Fibroblast of skin of left biceps (primary cell): ENCODE measurements around the gene HSPA4L.

ENCODE experiments used
- DNase-seq, 2 experiments: peaks; one replicate each; pipeline ENCODE4 v3.0.0-alpha.2; 2013; ENCODE audit warnings: low read depth in 2 of 2

Gene HSPA4L

GRCh38 chr4:127782275-127783025, at the start of gene HSPA4L:
Gene HSPA4L, plus strand, starts transcription at chr4:127782322. Its CDS starts 229 bp downstream, at chr4:127782551.
- DNase-seq = no peak

- DNase-seq = peak; percentile 8 to 17
Observed at GRCh38 chr4:127732623-127733328, 49.3 kb upstream of the HSPA4L start.

DNA sequence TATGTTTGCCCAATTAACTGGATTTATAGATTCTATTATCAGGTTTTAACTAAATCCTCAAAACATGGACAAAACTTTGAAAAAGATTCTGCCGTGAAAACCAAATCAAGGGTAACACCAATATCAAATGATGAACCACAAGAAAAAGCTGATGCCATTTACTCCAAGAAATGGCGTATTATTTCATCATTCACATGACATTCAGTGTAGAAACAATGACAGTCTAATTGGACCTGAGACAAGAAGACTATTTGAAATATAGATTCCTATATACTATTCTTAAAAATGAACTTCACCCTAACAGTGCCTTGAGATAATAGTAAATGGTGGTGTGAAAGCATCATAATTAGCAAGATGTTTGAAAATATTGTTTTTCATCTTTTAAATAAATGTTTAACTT, 47.1 kb upstream of the HSPA4L start:
- no peak for DNase-seq

DNA sequence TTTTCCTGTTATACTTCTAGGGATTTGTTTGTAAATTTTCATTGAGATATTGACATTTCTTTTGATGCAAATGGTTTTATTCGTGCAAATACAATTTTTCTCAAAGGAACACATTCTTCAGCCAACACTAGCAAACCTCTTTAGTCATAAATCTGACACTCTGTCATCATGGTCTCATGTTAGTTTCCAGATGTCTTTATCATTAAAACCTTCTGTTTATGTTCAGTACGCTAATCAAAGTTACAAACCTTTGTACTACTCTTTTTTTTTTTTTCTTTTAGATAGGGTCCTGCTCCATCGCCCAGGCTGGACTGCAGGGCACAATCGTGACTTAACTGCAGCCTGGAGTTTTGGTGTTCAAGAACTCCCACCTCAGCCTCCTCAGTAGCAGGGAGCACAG, 44.8 kb upstream of the HSPA4L start:
- peak in 1 of 2 experiments; percentile 11 for DNase-seq

DNA sequence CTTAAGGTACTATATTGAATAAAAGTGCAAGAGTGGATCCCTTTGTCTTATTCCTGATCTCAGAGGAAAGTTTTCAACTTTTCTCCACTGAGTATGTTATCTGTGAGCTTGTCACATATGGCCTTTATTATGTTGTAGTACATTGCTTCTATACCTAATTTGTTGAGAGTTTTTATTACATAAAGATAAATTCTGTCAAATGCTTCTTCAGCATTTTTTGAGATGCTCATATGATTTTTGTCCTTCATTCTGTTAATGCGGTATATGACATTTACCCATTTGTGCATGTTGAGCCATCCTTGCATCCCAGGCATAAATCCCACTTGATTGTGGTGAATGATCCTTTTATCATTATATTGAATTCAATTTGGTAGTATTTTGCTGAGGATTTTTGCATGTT, 40.9 kb upstream of the HSPA4L start:
- DNase-seq = no peak

GRCh38 chr4:127747883-127748282, 34.2 kb upstream of the HSPA4L start:
- DNase-seq = no peak

DNA sequence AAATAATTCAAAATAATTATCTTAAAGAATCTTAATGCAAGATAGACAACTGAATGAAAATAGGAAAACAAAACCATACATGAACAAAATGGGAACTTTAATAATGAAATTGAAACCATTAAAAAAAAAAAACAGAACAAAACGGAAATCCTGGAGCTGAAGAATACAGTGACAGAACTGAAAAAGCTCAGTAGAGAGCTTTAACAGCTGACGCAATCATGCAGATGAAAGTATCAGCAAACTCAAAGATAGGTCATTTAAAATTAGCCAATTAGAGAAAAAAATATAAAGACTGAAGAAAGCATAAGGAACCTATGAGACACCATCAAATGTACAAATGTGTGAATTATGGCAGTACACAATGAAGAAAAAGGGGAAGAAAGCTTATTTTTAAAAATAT, 33.2 kb upstream of the HSPA4L start:
- no peak for DNase-seq

DNA sequence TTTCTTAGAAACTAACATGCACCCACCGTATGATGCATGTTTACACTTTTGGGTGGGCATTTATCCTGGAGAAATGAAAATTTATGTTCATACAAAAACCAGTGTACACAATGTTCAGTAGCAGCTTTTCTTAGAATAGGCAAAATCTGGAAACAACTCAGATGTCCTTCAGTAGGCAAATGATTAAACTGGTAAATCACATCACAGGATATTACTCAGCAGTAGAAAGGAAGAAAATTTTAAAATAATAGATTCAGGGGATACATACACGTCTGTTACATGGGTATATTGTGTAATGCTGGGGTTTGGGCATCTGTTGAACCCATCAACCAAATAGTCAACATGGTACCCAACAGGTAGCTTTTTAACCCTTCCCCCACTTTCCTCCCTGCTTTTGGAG, 25.2 kb upstream of the HSPA4L start:
- no peak for DNase-seq

- DNase-seq = no peak
Observed at GRCh38 chr4:127759228-127759820, 22.8 kb upstream of the HSPA4L start.

GRCh38 chr4:127759893-127760292, 22.2 kb upstream of the HSPA4L start:
- DNase-seq = no peak

DNA sequence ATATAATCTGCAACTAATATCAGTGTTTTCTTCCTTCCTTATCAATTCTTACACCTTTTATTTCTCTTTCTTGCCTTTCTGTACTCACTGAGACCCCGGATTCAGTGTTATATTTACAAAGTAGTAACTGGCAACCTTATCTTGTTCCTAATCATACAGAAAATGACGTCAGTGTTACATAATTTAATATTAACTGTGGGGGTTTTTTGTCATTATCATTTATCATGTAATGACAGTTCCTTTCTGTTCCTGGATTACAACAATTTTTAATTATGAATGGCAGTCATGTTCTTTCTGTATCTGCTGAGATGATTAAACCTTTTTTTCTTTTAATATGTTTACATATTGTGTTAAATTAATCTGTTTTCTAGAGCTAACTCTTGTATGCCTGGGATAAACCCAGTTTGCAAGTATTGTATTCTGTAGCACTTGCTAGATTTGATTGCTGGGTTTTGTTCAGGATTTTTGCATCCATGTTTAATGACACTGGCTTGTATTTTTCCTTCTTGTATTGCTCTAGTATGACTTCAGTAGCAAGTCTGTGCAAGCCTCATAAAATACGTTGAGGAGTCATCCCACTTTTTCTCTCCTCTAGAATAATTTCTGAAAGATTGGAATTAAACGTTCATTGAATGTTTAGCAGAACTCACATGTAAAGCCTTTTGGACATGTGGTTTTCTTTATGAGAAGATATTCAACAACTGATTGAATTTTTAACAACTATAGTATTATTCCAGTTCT, 10.4 kb upstream of the HSPA4L start:
- no peak for DNase-seq

DNA sequence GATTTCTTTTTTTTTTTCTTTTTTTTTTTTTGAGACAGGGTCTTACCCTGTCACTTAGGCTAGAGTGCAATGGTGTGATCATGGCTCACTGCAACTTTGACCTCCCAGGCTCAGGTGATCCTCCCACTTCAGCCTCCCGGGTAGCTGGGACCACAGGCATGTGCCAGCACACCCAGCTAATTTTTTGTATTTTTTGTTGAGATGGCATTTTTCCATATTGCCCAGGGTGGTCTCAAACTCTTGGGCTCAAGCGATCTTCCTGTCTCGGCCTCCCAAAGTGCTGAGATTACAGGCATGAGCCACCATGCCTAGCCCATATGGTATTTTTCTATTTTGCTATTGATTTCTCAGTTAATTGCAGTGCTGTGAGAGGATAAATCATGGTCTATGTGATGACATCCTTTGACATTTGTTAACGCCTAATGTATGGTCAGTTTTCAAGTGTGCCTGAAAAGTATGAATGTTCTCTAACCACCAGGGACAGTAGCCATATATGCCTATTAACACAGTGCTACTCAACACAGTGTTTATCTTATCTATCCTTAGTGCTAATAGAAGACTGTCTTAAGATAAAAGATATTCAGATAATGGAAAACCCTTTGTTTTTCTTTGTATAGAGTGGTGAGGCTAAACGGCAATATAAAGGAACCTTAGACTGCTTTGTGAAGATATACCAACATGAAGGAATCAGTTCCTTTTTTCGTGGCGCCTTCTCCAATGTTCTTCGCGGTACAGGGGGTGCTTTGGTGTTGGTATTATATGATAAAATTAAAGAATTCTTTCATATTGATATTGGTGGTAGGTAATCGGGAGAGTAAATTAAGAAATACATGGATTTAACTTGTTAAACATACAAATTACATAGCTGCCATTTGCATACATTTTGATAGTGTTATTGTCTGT, 9.1 kb upstream of the HSPA4L start:
- DNase-seq = no peak

DNA sequence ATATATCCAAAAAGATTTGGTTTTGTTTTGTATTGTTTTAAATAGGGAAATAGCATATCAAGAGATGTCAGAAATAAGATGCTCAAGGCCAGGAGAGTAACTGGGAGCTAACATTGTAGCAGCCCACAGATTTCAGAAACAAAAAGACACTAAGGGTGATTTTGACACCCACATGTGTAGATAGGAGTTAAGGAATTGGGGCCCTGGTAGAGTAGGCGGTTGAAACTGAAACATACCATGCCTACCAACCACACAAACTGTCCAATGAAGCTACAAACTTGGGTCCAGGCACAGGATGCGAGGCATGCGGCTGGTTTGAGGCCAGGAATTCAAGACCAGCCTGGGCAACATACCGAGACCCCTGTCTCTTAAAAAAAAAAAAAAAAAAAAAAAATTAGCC, 6.3 kb upstream of the HSPA4L start:
- no peak for DNase-seq

DNA sequence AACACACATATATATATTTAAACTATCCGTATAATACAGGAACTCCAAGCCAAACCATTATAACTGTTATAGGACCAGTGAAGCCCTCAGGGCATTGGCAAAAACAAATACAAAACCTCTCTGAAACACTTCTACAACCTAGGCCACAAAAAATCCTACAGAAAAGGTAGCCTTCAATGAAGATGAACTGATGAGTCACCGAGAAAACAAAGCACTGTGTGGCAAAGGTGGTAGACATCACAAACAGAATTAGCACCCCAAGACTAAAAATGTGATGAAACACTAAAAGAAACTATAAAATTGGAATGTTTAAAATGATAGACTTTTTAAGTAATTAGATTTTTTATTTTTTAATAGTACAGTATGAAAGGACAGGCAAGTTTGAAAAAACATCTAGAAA, 5.5 kb upstream of the HSPA4L start:
- DNase-seq = no peak

GRCh38 chr4:127777487-127777886, 4.6 kb upstream of the HSPA4L start:
- no peak for DNase-seq

DNA sequence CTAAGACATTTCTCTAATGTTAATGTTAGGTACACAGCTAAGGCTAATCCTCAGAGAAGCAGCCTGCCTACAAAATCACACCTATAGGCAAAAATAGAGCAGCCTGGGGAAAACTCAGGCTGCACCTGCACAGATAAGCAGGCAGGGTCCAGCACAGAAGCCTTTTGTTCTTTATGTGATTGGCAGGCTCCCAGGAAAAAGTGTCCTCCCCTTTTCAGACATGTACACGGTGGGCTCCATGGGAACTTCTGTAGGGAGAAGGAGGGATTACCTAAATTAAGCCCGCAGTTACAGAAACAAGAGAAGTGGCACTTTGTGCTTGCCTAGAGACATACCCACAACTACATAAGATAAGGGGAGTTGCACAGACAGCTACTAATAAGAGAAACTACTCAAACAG, 4.0 kb upstream of the HSPA4L start:
- no peak for DNase-seq

- DNase-seq = no peak
Observed at GRCh38 chr4:127780598-127780997, 1.5 kb upstream of the HSPA4L start.

- no peak for DNase-seq
Observed at GRCh38 chr4:127781300-127782024, 660 bp upstream of the HSPA4L start.

DNA sequence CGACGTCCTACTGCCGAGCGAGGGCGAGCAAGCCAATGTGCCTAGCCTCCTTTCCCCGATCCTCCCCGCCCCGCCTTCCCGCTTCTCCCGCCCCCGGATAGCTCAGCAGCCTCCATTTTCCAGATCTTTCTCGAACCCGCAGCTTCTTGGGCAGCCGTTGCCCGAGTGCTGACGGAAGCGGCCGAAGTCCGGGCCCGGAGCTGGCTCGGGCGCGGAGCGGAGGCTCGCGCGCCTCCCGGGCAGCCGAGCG, 172 bp upstream of the HSPA4L start:
- DNase-seq = peak; percentile 43 to 54

DNA sequence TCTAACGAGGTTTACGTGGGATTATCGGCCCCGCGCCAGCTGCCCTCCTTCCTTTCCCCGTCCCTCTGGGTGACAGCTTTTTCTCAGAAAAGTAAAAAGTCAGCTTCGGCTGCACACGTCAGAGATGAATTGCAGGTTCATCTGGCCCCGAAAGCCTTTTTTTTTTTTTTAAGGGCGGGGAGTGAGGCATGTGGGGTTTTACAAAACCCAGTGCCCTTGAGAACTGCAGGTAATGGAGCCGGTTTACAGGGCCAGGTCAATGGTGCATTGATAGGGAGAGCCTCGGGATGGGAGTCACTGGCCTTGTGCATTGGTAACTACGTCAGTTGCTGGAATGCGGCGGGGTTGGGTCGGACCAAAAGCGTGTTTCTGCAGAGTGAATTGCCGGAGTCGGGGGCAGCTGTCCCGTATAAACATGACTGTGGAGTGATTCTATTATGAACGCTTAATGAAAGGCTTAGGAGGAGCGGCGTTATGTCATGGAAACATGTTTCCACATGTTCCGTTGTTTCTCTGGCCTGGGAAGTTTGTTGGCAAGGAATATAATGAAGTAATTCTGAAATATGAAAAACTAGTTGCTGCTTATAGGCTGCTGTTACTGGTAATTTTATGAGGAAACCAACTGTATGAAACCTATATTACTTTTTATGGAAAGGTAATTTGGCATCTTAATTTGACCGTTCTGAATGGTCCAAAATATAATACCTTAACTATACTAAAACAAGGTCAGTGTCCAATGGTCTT, 1.1 kb downstream of the HSPA4L start:
- DNase-seq = no peak
